HEK293 (cell line): ENCODE data around the gene NAT14.

Experiments
- FEZF1 ChIP-seq: fragments of 450-650 bp; formaldehyde crosslinking; IDR thresholded peaks from 2 replicates; pipeline ENCODE4 v1.5.1; 2016; ENCODE audit warnings: missing biosample characterization, missing genetic modification characterization
- GLIS1 ChIP-seq: fragments of 450-650 bp; formaldehyde crosslinking; IDR thresholded peaks from 2 replicates; pipeline ENCODE4 v1.5.1; 2016; ENCODE audit warnings: missing biosample characterization, missing genetic modification characterization
- IKZF3 ChIP-seq: fragments of 450-650 bp; IDR thresholded peaks from 2 replicates; pipeline ENCODE4 v1.5.0; 2018; ENCODE audit warnings: missing biosample characterization, mild to moderate bottlenecking, missing genetic modification characterization, moderate library complexity
- KLF10 ChIP-seq: fragments of 450-650 bp; IDR thresholded peaks from 2 replicates; pipeline ENCODE4 v1.5.1; 2018; ENCODE audit warnings: missing biosample characterization, mild to moderate bottlenecking, missing genetic modification characterization
- KLF17 ChIP-seq: fragments of 450-650 bp; formaldehyde crosslinking; IDR thresholded peaks from 2 replicates; pipeline ENCODE4 v1.5.1; 2016; ENCODE audit warnings: missing biosample characterization, missing genetic modification characterization
- ZBTB17 ChIP-seq: fragments of 450-650 bp; formaldehyde crosslinking; IDR thresholded peaks from 2 replicates; pipeline ENCODE4 v1.5.1; 2016; ENCODE audit warnings: missing biosample characterization, missing genetic modification characterization
- ZBTB44 ChIP-seq: fragments of 450-650 bp; IDR thresholded peaks from 2 replicates; pipeline ENCODE4 v1.5.1; 2018; ENCODE audit warnings: missing biosample characterization, mild to moderate bottlenecking, missing genetic modification characterization
- ZBTB48 ChIP-seq: fragments of 450-650 bp; formaldehyde crosslinking; IDR thresholded peaks from 2 replicates; pipeline ENCODE4 v1.5.1; 2016; ENCODE audit warnings: missing biosample characterization, missing genetic modification characterization
- ZBTB7A ChIP-seq: fragments of 450-650 bp; formaldehyde crosslinking; IDR thresholded peaks from 2 replicates; pipeline ENCODE4 v1.5.1; 2016; ENCODE audit warnings: low read depth, missing biosample characterization, missing genetic modification characterization
- ZEB2 ChIP-seq: fragments of 450-650 bp; formaldehyde crosslinking; IDR thresholded peaks from 2 replicates; pipeline ENCODE4 v1.5.1; 2016; ENCODE audit warnings: missing biosample characterization, missing genetic modification characterization
- ZNF24 ChIP-seq: fragments of 450-650 bp; formaldehyde crosslinking; IDR thresholded peaks from 2 replicates; pipeline ENCODE4 v1.5.1; 2016; ENCODE audit warnings: missing biosample characterization, missing genetic modification characterization
- ZNF501 ChIP-seq: fragments of 450-650 bp; formaldehyde crosslinking; IDR thresholded peaks from 2 replicates; pipeline ENCODE4 v1.5.1; 2016; ENCODE audit warnings: missing biosample characterization, missing genetic modification characterization
- ZNF585B ChIP-seq: fragments of 450-650 bp; formaldehyde crosslinking; IDR thresholded peaks from 2 replicates; pipeline ENCODE4 v1.5.1; 2016; ENCODE audit warnings: missing biosample characterization, missing genetic modification characterization
- ZNF626 ChIP-seq: fragments of 450-650 bp; sonication (Bioruptor Pico); formaldehyde crosslinking; IDR thresholded peaks from 2 replicates; pipeline ENCODE4 v1.5.1; 2018; ENCODE audit warnings: missing biosample characterization, missing genetic modification characterization, inconsistent platforms
- ZSCAN30 ChIP-seq: fragments of 450-650 bp; IDR thresholded peaks from 2 replicates; pipeline ENCODE4 v1.5.1; 2018; ENCODE audit warnings: missing biosample characterization, mild to moderate bottlenecking, missing genetic modification characterization, moderate library complexity
- ZXDB ChIP-seq: fragments of 450-650 bp; formaldehyde crosslinking; IDR thresholded peaks from 2 replicates; pipeline ENCODE4 v1.5.1; 2016; ENCODE audit warnings: missing biosample characterization, missing genetic modification characterization
- TF ChIP-seq, protein P1 (sequence below): fragments of 450-650 bp; formaldehyde crosslinking; IDR thresholded peaks from 2 replicates; pipeline ENCODE4 v1.5.1; 2016; ENCODE audit warnings: missing biosample characterization, missing genetic modification characterization
- TF ChIP-seq, protein P2 (sequence below): fragments of 450-650 bp; formaldehyde crosslinking; IDR thresholded peaks from 2 replicates; pipeline ENCODE4 v1.5.1; 2017; ENCODE audit warnings: missing biosample characterization, missing genetic modification characterization
- TF ChIP-seq, protein P3 (sequence below): fragments of 450-650 bp; formaldehyde crosslinking; optimal IDR thresholded peaks from 2 replicates; pipeline ENCODE3; 2016; ENCODE audit warnings: missing biosample characterization, mild to moderate bottlenecking, missing genetic modification characterization
- TF ChIP-seq, protein P4 (sequence below): fragments of 450-650 bp; formaldehyde crosslinking; conservative IDR thresholded peaks from 2 replicates; pipeline ENCODE4 v1.5.1; 2016; ENCODE audit warnings: low read depth, missing biosample characterization, missing genetic modification characterization
- TF ChIP-seq, protein P5 (sequence below): fragments of 450-650 bp; formaldehyde crosslinking; IDR thresholded peaks from 2 replicates; pipeline ENCODE4 v1.5.1; 2016; ENCODE audit warnings: missing biosample characterization, missing genetic modification characterization

The NAT14 gene

GRCh38 chr19:55461259-55461973, 23.6 kb upstream of the NAT14 start, which contains the start of gene ISOC2 (continued):
- TF ChIP-seq, protein P1, sequence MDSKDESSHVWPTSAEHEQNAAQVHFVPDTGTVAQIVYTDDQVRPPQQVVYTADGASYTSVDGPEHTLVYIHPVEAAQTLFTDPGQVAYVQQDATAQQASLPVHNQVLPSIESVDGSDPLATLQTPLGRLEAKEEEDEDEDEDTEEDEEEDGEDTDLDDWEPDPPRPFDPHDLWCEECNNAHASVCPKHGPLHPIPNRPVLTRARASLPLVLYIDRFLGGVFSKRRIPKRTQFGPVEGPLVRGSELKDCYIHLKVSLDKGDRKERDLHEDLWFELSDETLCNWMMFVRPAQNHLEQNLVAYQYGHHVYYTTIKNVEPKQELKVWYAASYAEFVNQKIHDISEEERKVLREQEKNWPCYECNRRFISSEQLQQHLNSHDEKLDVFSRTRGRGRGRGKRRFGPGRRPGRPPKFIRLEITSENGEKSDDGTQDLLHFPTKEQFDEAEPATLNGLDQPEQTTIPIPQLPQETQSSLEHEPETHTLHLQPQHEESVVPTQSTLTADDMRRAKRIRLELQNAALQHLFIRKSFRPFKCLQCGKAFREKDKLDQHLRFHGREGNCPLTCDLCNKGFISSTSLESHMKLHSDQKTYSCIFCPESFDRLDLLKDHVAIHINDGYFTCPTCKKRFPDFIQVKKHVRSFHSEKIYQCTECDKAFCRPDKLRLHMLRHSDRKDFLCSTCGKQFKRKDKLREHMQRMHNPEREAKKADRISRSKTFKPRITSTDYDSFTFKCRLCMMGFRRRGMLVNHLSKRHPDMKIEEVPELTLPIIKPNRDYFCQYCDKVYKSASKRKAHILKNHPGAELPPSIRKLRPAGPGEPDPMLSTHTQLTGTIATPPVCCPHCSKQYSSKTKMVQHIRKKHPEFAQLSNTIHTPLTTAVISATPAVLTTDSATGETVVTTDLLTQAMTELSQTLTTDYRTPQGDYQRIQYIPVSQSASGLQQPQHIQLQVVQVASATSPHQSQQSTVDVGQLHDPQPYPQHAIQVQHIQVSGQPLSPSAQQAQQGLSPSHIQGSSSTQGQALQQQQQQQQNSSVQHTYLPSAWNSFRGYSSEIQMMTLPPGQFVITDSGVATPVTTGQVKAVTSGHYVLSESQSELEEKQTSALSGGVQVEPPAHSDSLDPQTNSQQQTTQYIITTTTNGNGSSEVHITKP (tag by site-specific recombination) = peak; percentile 29; the same call in 1 of the 2 replicates
- TF ChIP-seq KLF10 (tag by site-specific recombination) = peak; percentile 79
- 0 out of 2 replicates have a peak, but pooled peaks have one; percentile 32 for TF ChIP-seq KLF17 (tag by site-specific recombination)
- TF ChIP-seq ZSCAN30 (tag by site-specific recombination) = peak; percentile 71
- peak; percentile 69 for TF ChIP-seq ZXDB (tag by site-specific recombination)
- no peak for TF ChIP-seq ZNF626
- TF ChIP-seq FEZF1 (tag by site-specific recombination) = no peak
- peak; percentile 53; the same call in 1 of the 2 replicates for TF ChIP-seq ZNF501 (tag by site-specific recombination)
- peak; percentile 69; the same call in 1 of the 2 replicates for TF ChIP-seq ZNF24 (tag by site-specific recombination)
- TF ChIP-seq, protein P2, sequence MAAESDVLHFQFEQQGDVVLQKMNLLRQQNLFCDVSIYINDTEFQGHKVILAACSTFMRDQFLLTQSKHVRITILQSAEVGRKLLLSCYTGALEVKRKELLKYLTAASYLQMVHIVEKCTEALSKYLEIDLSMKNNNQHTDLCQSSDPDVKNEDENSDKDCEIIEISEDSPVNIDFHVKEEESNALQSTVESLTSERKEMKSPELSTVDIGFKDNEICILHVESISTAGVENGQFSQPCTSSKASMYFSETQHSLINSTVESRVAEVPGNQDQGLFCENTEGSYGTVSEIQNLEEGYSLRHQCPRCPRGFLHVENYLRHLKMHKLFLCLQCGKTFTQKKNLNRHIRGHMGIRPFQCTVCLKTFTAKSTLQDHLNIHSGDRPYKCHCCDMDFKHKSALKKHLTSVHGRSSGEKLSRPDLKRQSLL (tag by site-specific recombination) = no peak
- TF ChIP-seq ZBTB7A (tag by site-specific recombination) = no peak
- TF ChIP-seq, protein P3, sequence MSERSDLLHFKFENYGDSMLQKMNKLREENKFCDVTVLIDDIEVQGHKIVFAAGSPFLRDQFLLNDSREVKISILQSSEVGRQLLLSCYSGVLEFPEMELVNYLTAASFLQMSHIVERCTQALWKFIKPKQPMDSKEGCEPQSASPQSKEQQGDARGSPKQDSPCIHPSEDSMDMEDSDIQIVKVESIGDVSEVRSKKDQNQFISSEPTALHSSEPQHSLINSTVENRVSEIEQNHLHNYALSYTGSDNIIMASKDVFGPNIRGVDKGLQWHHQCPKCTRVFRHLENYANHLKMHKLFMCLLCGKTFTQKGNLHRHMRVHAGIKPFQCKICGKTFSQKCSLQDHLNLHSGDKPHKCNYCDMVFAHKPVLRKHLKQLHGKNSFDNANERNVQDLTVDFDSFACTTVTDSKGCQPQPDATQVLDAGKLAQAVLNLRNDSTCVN (tag by site-specific recombination) = no peak
- TF ChIP-seq ZBTB48 (tag by site-specific recombination) = peak; percentile 25; the same call in 1 of the 2 replicates
- TF ChIP-seq IKZF3 (tag by site-specific recombination) = no peak
- TF ChIP-seq GLIS1 = peak; percentile 98
- peak; percentile 99 for TF ChIP-seq ZBTB17
- TF ChIP-seq ZEB2 (tag by site-specific recombination) = peak; percentile 94
- no peak for TF ChIP-seq ZBTB44 (tag by site-specific recombination)
- no peak for TF ChIP-seq ZNF585B (tag by site-specific recombination)
- TF ChIP-seq, protein P4, sequence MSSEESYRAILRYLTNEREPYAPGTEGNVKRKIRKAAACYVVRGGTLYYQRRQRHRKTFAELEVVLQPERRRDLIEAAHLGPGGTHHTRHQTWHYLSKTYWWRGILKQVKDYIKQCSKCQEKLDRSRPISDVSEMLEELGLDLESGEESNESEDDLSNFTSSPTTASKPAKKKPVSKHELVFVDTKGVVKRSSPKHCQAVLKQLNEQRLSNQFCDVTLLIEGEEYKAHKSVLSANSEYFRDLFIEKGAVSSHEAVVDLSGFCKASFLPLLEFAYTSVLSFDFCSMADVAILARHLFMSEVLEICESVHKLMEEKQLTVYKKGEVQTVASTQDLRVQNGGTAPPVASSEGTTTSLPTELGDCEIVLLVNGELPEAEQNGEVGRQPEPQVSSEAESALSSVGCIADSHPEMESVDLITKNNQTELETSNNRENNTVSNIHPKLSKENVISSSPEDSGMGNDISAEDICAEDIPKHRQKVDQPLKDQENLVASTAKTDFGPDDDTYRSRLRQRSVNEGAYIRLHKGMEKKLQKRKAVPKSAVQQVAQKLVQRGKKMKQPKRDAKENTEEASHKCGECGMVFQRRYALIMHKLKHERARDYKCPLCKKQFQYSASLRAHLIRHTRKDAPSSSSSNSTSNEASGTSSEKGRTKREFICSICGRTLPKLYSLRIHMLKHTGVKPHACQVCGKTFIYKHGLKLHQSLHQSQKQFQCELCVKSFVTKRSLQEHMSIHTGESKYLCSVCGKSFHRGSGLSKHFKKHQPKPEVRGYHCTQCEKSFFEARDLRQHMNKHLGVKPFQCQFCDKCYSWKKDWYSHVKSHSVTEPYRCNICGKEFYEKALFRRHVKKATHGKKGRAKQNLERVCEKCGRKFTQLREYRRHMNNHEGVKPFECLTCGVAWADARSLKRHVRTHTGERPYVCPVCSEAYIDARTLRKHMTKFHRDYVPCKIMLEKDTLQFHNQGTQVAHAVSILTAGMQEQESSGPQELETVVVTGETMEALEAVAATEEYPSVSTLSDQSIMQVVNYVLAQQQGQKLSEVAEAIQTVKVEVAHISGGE (tag by site-specific recombination) = peak; percentile 22
- TF ChIP-seq, protein P5, sequence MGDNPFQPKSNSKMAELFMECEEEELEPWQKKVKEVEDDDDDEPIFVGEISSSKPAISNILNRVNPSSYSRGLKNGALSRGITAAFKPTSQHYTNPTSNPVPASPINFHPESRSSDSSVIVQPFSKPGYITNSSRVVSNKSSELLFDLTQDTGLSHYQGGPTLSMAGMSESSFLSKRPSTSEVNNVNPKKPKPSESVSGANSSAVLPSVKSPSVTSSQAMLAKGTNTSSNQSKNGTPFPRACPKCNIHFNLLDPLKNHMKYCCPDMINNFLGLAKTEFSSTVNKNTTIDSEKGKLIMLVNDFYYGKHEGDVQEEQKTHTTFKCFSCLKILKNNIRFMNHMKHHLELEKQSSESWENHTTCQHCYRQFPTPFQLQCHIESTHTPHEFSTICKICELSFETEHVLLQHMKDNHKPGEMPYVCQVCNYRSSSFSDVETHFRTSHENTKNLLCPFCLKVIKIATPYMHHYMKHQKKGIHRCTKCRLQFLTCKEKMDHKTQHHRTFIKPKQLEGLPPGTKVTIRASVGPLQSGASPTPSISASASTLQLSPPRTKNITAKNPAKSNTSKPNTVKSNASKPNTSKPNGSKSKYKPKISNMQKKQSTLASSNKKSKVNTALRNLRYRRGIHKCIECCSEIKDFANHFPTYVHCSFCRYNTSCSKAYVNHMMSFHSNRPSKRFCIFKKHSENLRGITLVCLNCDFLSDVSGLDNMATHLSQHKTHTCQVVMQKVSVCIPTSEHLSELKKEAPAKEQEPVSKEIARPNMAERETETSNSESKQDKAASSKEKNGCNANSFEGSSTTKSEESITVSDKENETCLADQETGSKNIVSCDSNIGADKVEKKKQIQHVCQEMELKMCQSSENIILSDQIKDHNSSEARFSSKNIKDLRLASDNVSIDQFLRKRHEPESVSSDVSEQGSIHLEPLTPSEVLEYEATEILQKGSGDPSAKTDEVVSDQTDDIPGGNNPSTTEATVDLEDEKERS (tag by site-specific recombination) = no peak
